GM12872 (cell line): Measurements from ENCODE around the gene MUS81.

Source experiments
- CTCF ChIP-seq: IDR thresholded peaks from 3 replicates; pipeline ENCODE4 v1.5.1; 2011; ENCODE audit warnings: low read depth, mild to moderate bottlenecking, low read length, moderate library complexity; ENCODE audit not compliant: insufficient read depth

The MUS81 gene

GRCh38 chr11:65860278-65861164, at the start of gene MUS81:
Gene MUS81 (plus strand): TSS chr11:65860433. CDS start chr11:65860754, 321 bp downstream.
- TF ChIP-seq CTCF = peak; percentile 86

GRCh38 chr11:65811764-65812475, 48.3 kb upstream of the MUS81 start:
- TF ChIP-seq CTCF = no peak

DNA sequence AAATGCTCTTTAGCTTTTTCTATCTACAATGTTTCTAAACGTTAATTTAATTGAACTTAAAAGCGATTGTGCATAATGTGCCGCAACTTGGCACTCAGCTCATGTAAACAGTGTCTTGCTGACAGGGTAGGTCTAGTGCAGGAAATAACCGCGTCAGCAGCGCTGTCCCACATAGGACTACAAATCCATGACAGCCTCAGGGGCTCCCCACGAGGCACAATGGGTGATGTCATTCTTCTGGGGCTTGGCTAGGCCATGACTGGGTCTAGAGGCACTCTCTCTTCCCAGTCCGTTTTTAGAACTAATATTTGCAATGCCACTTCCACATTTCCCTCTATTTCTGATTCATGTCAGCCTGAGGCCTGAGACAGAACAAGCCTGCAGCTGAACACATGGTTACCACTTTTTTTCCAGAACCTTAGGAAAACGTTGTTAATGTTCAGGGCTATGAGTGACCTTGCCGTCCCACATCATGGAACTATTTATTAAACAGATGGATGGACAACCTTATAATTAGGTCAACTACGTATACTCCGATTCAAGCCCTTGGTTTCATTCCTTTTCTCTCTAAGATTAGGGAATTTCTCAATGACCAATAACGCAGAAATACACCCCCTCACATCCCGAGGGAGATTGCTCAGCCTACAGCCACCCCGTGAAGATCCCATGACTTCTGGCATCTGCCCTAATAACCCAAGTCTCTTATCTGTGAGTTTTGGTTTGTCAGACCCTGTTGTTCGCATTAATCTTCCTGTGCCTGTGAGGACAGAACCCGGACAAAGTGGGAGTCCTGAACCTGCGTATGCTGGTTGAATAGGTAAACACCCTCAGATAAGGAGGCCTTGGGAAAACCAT, 45.9 kb upstream of the MUS81 start:
- TF ChIP-seq CTCF = no peak

DNA sequence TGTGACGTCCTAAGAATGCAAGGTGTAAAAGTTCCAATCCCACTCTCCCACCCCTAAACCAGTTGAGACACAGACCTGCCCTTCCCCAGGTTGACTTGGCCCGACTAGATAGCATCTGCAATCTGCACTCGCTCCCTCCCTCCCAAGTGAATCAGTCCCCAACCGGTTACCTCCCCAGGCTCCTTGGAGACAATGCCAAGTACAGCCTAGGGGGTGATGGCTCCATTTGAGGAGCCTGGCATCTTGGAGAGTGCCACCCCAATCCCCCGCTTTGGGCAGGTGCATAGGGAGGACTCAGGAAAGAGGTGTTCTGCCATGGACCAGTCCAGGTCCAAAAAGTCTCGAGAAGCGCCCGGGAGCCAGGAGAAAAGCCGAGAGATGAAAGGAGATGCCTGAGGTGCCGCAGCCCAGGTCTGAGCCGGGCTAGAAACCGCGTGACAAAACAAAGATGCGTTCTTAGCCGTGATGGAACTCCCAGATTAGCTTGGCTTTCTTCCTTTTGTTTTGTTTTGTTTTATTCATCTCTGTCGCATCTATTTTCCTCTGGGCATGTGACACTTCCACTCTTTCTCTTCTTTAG, 45.2 kb upstream of the MUS81 start:
- TF ChIP-seq CTCF = no peak

DNA sequence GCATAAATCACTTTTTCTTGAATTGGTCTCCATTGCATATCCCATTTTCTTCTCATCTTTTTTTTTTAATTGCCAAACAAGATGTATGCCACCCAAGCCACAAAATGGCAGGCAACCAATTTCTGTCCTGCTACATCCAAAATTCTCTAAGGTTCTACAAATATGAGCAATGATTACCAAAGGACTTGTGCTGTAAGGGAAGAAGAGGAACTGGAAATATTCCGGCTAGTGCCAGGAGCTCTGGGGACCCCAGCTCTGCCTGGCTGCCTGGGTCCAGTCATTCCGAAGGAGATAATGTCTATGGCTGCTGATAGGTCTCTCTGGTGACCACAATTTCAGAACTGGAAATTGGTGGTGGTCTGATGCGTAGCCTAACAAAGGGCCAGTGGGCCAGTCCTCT, 43.5 kb upstream of the MUS81 start:
- no peak for TF ChIP-seq CTCF

DNA sequence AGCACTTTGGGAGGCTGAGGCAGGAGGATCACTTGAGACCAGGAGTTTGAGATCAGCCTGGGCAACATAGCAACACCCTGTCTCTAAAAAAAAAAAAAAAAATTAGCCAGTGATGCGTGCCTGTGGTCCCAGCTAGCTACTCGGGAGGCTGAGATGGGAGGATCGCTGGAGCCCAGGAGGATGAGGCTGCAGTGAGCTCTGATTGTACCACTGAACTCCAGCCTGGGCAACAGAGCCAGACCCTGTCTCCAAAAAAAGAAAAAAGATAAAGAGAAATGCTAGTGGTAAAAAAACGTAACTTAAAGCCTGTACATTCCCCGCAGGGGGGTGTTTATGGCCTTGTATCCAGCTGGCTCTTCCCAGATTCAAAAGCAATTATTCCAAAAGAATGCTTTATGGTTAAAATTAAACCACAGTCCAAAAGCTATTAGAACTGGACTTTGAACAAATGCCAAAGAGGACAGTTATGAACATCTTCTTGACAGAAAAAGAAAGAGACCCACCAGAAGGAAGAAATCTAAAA, 42.9 kb upstream of the MUS81 start:
- no peak for TF ChIP-seq CTCF
